Measurements from ENCODE around the gene CD27. TPM values are rescaled to one million over a fixed set of nuclear protein-coding genes. Genes with fewer than 3 reads are reported as not detected.
"Not testable (repeated sequence)": the region's sequence is repeated elsewhere in the genome, so short reads cannot be mapped to it uniquely, and the experiment has no call there.

The CD27 gene
- total RNA-seq, 1 donor from 2014 or later: not detected

DNA sequence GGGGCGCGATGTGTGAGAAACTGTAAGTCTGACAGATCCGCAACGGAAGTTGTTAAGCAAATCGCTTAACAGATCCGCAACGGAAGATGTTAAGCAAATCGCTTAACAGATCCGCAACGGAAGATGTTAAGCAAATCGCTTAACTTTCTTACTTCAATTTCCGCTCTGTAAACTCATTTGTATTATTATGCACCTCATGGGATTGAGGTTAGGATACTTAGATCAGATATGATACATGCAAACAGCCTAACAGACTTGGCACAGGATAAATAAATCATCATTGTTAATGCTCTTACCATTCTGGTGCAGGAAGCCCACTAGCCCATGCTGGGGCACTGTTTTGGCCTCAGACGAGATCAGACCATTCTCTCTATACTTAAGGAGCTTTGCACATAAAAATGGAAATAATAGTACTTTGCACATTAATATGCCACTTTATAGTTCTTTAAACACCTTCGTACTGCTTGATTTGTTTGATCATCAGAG is 49.5 kb downstream of the CD27 start:
- H3K4me3 ChIP-seq (ENCODE audit: low read depth, low read length): peak overlapping the region; percentile 59
- DNase-seq (ENCODE audit: low read depth): no peak
- H3K36me3 ChIP-seq (ENCODE audit: control insufficient read depth, insufficient read depth, low read length): peaks cover 6% of the 10 kb centered on the region
- H3K27me3 ChIP-seq (ENCODE audit: control insufficient read depth, insufficient read depth, low read length): no peaks in the 10 kb centered on the region
- TF ChIP-seq, protein P1, sequence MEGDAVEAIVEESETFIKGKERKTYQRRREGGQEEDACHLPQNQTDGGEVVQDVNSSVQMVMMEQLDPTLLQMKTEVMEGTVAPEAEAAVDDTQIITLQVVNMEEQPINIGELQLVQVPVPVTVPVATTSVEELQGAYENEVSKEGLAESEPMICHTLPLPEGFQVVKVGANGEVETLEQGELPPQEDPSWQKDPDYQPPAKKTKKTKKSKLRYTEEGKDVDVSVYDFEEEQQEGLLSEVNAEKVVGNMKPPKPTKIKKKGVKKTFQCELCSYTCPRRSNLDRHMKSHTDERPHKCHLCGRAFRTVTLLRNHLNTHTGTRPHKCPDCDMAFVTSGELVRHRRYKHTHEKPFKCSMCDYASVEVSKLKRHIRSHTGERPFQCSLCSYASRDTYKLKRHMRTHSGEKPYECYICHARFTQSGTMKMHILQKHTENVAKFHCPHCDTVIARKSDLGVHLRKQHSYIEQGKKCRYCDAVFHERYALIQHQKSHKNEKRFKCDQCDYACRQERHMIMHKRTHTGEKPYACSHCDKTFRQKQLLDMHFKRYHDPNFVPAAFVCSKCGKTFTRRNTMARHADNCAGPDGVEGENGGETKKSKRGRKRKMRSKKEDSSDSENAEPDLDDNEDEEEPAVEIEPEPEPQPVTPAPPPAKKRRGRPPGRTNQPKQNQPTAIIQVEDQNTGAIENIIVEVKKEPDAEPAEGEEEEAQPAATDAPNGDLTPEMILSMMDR (IDR thresholded peaks at IDR 0.05; ENCODE audit: insufficient read depth, low read length, severe bottlenecking): no peak
- FAIRE-seq: no peak

DNA sequence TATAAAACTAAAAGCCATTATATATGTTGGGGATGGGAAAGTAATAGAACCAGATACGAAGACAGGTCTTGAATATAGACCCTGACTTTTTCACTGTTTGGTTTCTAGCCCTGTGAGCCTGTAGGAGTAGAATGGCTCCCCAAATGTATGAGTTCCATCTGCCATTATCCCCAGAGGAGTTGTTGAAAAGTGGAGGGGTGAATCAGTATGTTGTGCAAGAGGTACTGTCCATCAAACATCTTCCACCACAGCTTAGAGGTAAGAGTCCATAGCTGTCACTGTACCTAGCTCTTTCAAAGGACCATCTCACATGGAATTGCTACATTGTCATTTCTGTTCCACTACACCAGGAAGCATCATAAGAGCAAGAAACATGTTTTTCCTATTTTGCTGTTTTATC is 50.2 kb downstream of the CD27 start:
- Histone ChIP-seq H3K4me3 (ENCODE audit: low read depth, low read length) (no peak overlapping the region), H3K36me3 (ENCODE audit: control insufficient read depth, insufficient read depth, low read length) (peaks cover 8% of the 10 kb centered on the region), H3K27me3 (ENCODE audit: control insufficient read depth, insufficient read depth, low read length) (no peaks in the 10 kb centered on the region)
- DNase-seq (ENCODE audit: low read depth) (peak; percentile 45), FAIRE-seq (no peak)
- TF ChIP-seq, protein P1 (IDR thresholded peaks at IDR 0.05; ENCODE audit: insufficient read depth, low read length, severe bottlenecking): no peak

DNA sequence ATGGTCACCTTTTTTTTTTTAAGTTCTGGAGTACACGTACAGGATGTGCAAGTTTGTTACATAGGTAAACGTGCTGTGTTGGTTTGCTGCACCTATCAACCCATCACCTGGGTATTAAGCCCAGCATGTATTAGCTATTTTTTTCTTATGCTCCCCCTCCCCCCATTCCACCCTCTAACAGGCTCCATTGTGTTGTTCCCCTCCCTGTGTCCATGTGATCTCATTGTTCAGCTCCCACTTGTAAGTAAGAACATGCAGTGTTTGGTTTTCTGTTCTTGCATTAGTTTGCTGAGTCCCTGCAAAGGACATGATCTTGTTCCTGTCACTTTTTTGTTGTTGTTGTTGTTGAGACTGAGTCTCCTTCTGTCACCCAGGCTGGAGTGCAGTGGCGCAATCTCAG is 52.5 kb downstream of the CD27 start:
- H3K36me3 ChIP-seq (ENCODE audit: control insufficient read depth, insufficient read depth, low read length); DNase-seq (ENCODE audit: low read depth); FAIRE-seq; H3K27me3 ChIP-seq (ENCODE audit: control insufficient read depth, insufficient read depth, low read length); H3K4me3 ChIP-seq (ENCODE audit: low read depth, low read length): not testable (repeated sequence)

DNA sequence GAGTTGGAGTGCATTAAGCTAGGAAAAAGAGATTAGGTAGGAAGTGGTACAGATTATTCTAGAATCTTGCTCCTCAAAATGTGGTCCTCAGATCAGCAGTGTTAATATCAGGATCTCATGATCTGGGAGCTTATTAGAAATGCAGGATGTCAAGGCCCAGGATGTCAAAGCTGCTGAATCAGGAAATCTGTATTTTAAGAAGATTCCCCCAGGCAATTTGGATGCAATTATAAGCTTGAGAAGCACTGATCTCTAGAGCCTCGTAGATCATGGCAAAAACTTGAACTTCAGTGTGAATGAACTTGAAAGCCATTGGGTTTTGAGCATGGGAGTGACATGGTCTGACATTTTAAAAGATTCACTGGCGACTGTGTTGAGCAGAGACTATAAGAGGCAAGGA is 55.7 kb downstream of the CD27 start:
- Histone ChIP-seq H3K27me3 (ENCODE audit: control insufficient read depth, insufficient read depth, low read length) (no peaks in the 10 kb centered on the region), H3K4me3 (ENCODE audit: low read depth, low read length) (no peak overlapping the region), H3K36me3 (ENCODE audit: control insufficient read depth, insufficient read depth, low read length) (peaks cover 5% of the 10 kb centered on the region)
- TF ChIP-seq, protein P1 (IDR thresholded peaks at IDR 0.05; ENCODE audit: insufficient read depth, low read length, severe bottlenecking): no peak
- DNase-seq (ENCODE audit: low read depth) (no peak), FAIRE-seq (no peak)

Other genes with a start within 250 kb of the CD27 start
- gene CD9, start 244.6 kb upstream of the CD27 start, total RNA-seq: 492 and 634 TPM in 2 replicates
- gene PLEKHG6, start 134.3 kb upstream of the CD27 start, total RNA-seq: 15.3 and 23.4 TPM in 2 replicates
- gene TNFRSF1A, start 102.9 kb upstream of the CD27 start, total RNA-seq: 26.9 and 47.0 TPM in 2 replicates
- 54.5 and 57.7 TPM in 2 replicates for gene SCNN1A, start 69.4 kb upstream of the CD27 start, total RNA-seq
- 55.8 and 60.6 TPM in 2 replicates for gene LTBR, start 60.8 kb upstream of the CD27 start, total RNA-seq
- 1.8 and 3.1 TPM in 2 replicates for gene TAPBPL, start 7.1 kb downstream of the CD27 start, total RNA-seq
- 0.26 and 3.1 TPM in 2 replicates for gene VAMP1, start 25.7 kb downstream of the CD27 start, total RNA-seq
- gene MRPL51, start 48.3 kb downstream of the CD27 start, total RNA-seq: 61.1 and 102 TPM in 2 replicates
- 14.7 and 17.9 TPM in 2 replicates for gene NCAPD2, start 49.1 kb downstream of the CD27 start, total RNA-seq
- 5,048 and 6,753 TPM in 2 replicates for gene GAPDH, start 89.6 kb downstream of the CD27 start, total RNA-seq
- 0.51 and 0.53 TPM in 2 replicates for gene IFFO1, start 111.1 kb downstream of the CD27 start, total RNA-seq
- gene NOP2, start 123.3 kb downstream of the CD27 start, total RNA-seq: 26.5 and 33.4 TPM in 2 replicates
- 107 and 121 TPM in 2 replicates for gene CHD4, start 162.4 kb downstream of the CD27 start, total RNA-seq
- 2.1 and 4.1 TPM in 2 replicates for gene LPAR5, start 191.0 kb downstream of the CD27 start, total RNA-seq
- gene ACRBP, start 202.5 kb downstream of the CD27 start, total RNA-seq: under 0.01 and 0.51 TPM in 2 replicates
- 15.3 and 22.0 TPM in 2 replicates for gene ING4, start 218.2 kb downstream of the CD27 start, total RNA-seq
- 5.3 and 7.0 TPM in 2 replicates for gene ZNF384, start 244.4 kb downstream of the CD27 start, total RNA-seq